Mammary epithelial cell (primary cell): ENCODE results near the gene SLMAP.

Experiments
- CTCF ChIP-seq, 2 donors: IDR thresholded peaks in 1 of 2; conservative IDR thresholded peaks in 1 of 2; 2 replicates each; pipeline ENCODE4 v1.5.1; 2011 to 2012; ENCODE audit warnings: inconsistent platforms in 2 of 2, low read length in 2 of 2, mild to moderate bottlenecking in 2 of 2, control low read depth in 1 of 2, low read depth in 1 of 2; ENCODE audit not compliant: insufficient read depth in 1 of 2; ENCODE audit errors: extremely low read depth in 1 of 2
- EZH2 ChIP-seq: IDR thresholded peaks from 2 replicates; pipeline ENCODE4 v1.6.1; 2012; ENCODE audit warnings: low read length, inconsistent platforms, borderline replicate concordance

GRCh38 chr3:57962448-57962834, 206.3 kb downstream of the SLMAP start:
- no peak for TF ChIP-seq CTCF (conservative IDR thresholded peaks at IDR 0.05 in 1 of 2, IDR thresholded peaks at IDR 0.05 in 1 of 2; ENCODE audit: extremely low read depth in 1 of 2, insufficient read depth in 1 of 2, low read depth in 1 of 2, low read length in 2 of 2)
- no peak for TF ChIP-seq EZH2
